B cell (primary cell): ENCODE measurements around the gene FLAD1. TPM values are rescaled to one million over a fixed set of nuclear protein-coding genes. Genes with fewer than 3 reads are reported as not detected.

Source experiments
- ATAC-seq: fragments of 200-7000 bp; cut with Tn5 transposase; one replicate; pipeline ENCODE4 v1.10.0; 2021; ENCODE audit warnings: low read depth, mild to moderate bottlenecking, moderate number of reproducible peaks, moderate library complexity
- CTCF ChIA-PET: fragments of 350-600 bp; sonication (Branson Sonifier 250); formaldehyde crosslinking; loops from one replicate; lab custom pipeline; 2021; ENCODE audit warnings: antibody characterized with exemption, inconsistent platforms; lab: Charles Lee
- POLR2A ChIA-PET: fragments of 350-600 bp; sonication (Branson Sonifier 250); formaldehyde crosslinking; loops from one replicate; lab custom pipeline; 2021; ENCODE audit warnings: antibody characterized with exemption; lab: Charles Lee
- DNase-seq: peaks from one replicate; pipeline ENCODE4 v3.0.0; 2013
- H2AFZ ChIP-seq: 2 replicates; pipeline ENCODE4 v1.6.1; 2012; ENCODE audit warnings: mild to moderate bottlenecking, low read depth, low read length; ENCODE audit not compliant: insufficient read depth, poor library complexity, severe bottlenecking
- H3K27ac ChIP-seq, 2 donors: 1 replicate in 1 of 2; 2 replicates in 1 of 2; pipeline ENCODE4 v1.5.1; 2012 to 2013; ENCODE audit warnings: low read length in 2 of 2, mild to moderate bottlenecking in 2 of 2, moderate library complexity in 1 of 2
- H3K27me3 ChIP-seq, 4 experiments: fragments of 200-600 bp in 1 of 4; sonication (generic) in 1 of 4; replicated peaks in 1 of 4; 1 replicate in 2 of 4; 2 replicates in 2 of 4; pipeline versions ENCODE4 v1.6.1 to v1.7.0; 2013 to 2016; ENCODE audit warnings: low read length in 3 of 4, mild to moderate bottlenecking in 2 of 4, mixed read lengths in 1 of 4, moderate library complexity in 1 of 4; ENCODE audit not compliant: insufficient read depth in 4 of 4, control insufficient read depth in 3 of 4; ENCODE audit errors: control extremely low read depth in 1 of 4
- H3K36me3 ChIP-seq, 2 experiments: replicated peaks in 1 of 2; 1 replicate in 1 of 2; 2 replicates in 1 of 2; pipeline versions ENCODE4 v1.6.1 to v1.7.1; 2013; ENCODE audit warnings: low read length in 1 of 2; ENCODE audit not compliant: insufficient read depth in 2 of 2, control insufficient read depth in 1 of 2; ENCODE audit errors: control extremely low read depth in 1 of 2, extremely low read depth in 1 of 2
- H3K4me1 ChIP-seq, 2 donors: fragments of 200-600 bp in 1 of 2; sonication (generic) in 1 of 2; 1 replicate in 1 of 2; 2 replicates in 1 of 2; pipeline versions ENCODE4 v1.5.1 to v1.6.1; 2013 to 2017; ENCODE audit warnings: low read length in 2 of 2; ENCODE audit not compliant: control insufficient read depth in 2 of 2, insufficient read depth in 2 of 2
- H3K4me2 ChIP-seq: replicated peaks from 2 replicates; pipeline ENCODE3; 2012; ENCODE audit warnings: mild to moderate bottlenecking, low read depth, low read length; ENCODE audit not compliant: poor library complexity, severe bottlenecking
- H3K4me3 ChIP-seq, 5 experiments: fragments of 200-600 bp in 1 of 5; sonication (generic) in 1 of 5; 1 replicate in 3 of 5; 2 replicates in 2 of 5; pipeline versions ENCODE4 v1.5.1 to v1.7.0; 2011 to 2016; ENCODE audit warnings: low read length in 4 of 5, mild to moderate bottlenecking in 4 of 5, low read depth in 2 of 5, control low read depth in 1 of 5, moderate library complexity in 1 of 5; ENCODE audit not compliant: insufficient read depth in 1 of 5; ENCODE audit errors: control extremely low read depth in 1 of 5, extremely low read depth in 1 of 5
- H3K79me2 ChIP-seq: fragments of 200-600 bp; sonication (generic); one replicate; pipeline ENCODE4 v1.6.0; 2016; ENCODE audit warnings: low read length; ENCODE audit not compliant: control insufficient read depth, insufficient read depth
- H3K9ac ChIP-seq: fragments of 200-600 bp; sonication (generic); 2 replicates; pipeline ENCODE4 v1.6.1; 2017; ENCODE audit warnings: mild to moderate bottlenecking, low read length, moderate library complexity
- H3K9me3 ChIP-seq, 3 donors: one replicate each; pipeline versions ENCODE4 v1.6.1 to v1.7.1; 2013; ENCODE audit warnings: low read length in 2 of 3; ENCODE audit not compliant: control insufficient read depth in 2 of 3, insufficient read depth in 1 of 3; ENCODE audit errors: control extremely low read depth in 1 of 3
- H4K20me1 ChIP-seq: 2 replicates; pipeline ENCODE4 v1.6.0; 2012; ENCODE audit warnings: mild to moderate bottlenecking, low read length; ENCODE audit not compliant: insufficient read depth, control insufficient read depth, poor library complexity, severe bottlenecking
- H3K27ac Mint-ChIP-seq: one replicate; pipeline ENCODE4 v1.8.0; 2021; ENCODE audit warnings: mixed read lengths
- H3K27me3 Mint-ChIP-seq: one replicate; pipeline ENCODE4 v1.8.0; 2021; ENCODE audit warnings: mixed read lengths
- H3K4me1 Mint-ChIP-seq: one replicate; pipeline ENCODE4 v1.8.0; 2021; ENCODE audit warnings: mixed read lengths
- H3K4me3 Mint-ChIP-seq: one replicate; pipeline ENCODE4 v1.8.0; 2021; ENCODE audit warnings: mixed read lengths
- H3K9me3 Mint-ChIP-seq: one replicate; pipeline ENCODE4 v1.8.0; 2022; ENCODE audit warnings: mixed read lengths; ENCODE audit not compliant: insufficient read depth
- EZH2 ChIP-seq: IDR thresholded peaks from 2 replicates; pipeline ENCODE4 v1.6.1; 2012; ENCODE audit warnings: borderline replicate concordance, low read depth, mild to moderate bottlenecking, moderate library complexity, low read length; ENCODE audit not compliant: insufficient read depth, poor library complexity, severe bottlenecking
- WGBS: methylation state at CpG from one replicate; pipeline ENCODE4 v1.1.5; 2013; ENCODE audit warnings: missing lambda C conversion rate; ENCODE audit not compliant: insufficient coverage; 5-methylcytosine and 5-hydroxymethylcytosine counted together
- intact Hi-C: fragments of 100-400 bp; cut with micrococcal nuclease; formaldehyde crosslinking; loops from one replicate; pipeline ENCODE4 v1.10.0; 2022
- polyA plus RNA-seq: library from polyadenylated mRNA; depleted of rRNA; stranded (reverse); fragments of >200 nt; gene quantifications from 2 replicates; pipeline ENCODE4 v1.2.3, GENCODE V29; 2012
- total RNA-seq, 2 donors: library from RNA; stranded (reverse); fragments of 120-200 nt in 1 of 2; gene quantifications; 1 replicate in 1 of 2; 2 replicates in 1 of 2; pipeline versions ENCODE4 v1.2.3 to v1.2.4, GENCODE V29; 2013 to 2022
- TF ChIP-seq, protein P1 (sequence below): fragments of 200-600 bp; IDR thresholded peaks from one replicate; pipeline ENCODE4 v1.8.0; 2022; ENCODE audit warnings: antibody characterized with exemption, mild to moderate bottlenecking

FLAD1 gene
- total and polyA plus RNA-seq, 2 donors (not counting 1 experiment from before 2014, with no cell fraction given) = 51.4 to 83.0 TPM

DNA sequence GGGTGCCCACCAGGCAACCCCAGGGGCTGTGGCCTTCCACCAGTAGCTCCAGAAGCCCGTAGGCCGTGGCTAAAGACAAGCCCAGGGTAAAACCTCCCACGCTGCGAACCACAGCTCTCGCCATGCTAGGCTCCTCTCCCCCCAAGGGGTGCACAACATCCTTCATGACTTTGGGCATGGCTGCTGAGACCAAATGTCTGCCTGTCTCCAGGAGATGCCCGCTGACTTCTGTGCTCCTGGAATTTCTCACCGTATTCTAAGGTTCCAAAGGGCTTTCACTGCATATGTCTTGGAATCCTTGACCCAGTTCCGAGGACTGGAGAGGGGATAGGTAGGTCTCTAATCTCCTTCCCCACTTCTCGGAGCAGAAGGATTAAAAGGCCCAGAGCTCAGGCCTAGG lies 50.4 kb downstream of the FLAD1 start, which contains the start of the genes DCST1 and DCST2:
Gene DCST1, plus strand, starts transcription at position 301 of the 400 bp plus-strand sequence. CDS start 213 bp downstream, outside the sequence.
Gene DCST2, minus strand, starts transcription at position 258 of the 400 bp plus-strand sequence. Its CDS starts 80 bp downstream, at position 178.
- Mint-ChIP-seq H3K9me3 (no peaks in the 10 kb centered on the region), H3K4me3 (no peak within 1 kb of the TSS), H3K4me1 (no peaks in the 10 kb centered on the region), H3K27ac (no peak within 1 kb of the TSS), H3K27me3 (peaks cover 16% of the 10 kb centered on the region)
- DNase-seq = no peak
- no peak for TF ChIP-seq EZH2
- TF ChIP-seq, protein P1, sequence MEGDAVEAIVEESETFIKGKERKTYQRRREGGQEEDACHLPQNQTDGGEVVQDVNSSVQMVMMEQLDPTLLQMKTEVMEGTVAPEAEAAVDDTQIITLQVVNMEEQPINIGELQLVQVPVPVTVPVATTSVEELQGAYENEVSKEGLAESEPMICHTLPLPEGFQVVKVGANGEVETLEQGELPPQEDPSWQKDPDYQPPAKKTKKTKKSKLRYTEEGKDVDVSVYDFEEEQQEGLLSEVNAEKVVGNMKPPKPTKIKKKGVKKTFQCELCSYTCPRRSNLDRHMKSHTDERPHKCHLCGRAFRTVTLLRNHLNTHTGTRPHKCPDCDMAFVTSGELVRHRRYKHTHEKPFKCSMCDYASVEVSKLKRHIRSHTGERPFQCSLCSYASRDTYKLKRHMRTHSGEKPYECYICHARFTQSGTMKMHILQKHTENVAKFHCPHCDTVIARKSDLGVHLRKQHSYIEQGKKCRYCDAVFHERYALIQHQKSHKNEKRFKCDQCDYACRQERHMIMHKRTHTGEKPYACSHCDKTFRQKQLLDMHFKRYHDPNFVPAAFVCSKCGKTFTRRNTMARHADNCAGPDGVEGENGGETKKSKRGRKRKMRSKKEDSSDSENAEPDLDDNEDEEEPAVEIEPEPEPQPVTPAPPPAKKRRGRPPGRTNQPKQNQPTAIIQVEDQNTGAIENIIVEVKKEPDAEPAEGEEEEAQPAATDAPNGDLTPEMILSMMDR = no peak
- Histone ChIP-seq H2AFZ (no peak within 1 kb of the TSS), H3K27me3 (peaks cover 0 to 11% (median 0%) of the 10 kb centered on the region in 4 experiments), H3K79me2 (no peaks in the 10 kb centered on the region), H3K36me3 (no peaks in the 10 kb centered on the region), H4K20me1 (no peaks in the 10 kb centered on the region), H3K4me2 (no peak within 1 kb of the TSS), H3K9ac (no peak within 1 kb of the TSS), H3K27ac (no peak within 1 kb of the TSS), H3K4me3 (no peak within 1 kb of the TSS), H3K4me1 (no peaks in the 10 kb centered on the region), H3K9me3 (no peaks in the 10 kb centered on the region)
- POLR2A ChIA-PET = no interaction called here
- 95% methylated on average over 7 of the region's 9 CpGs for WGBS
- CTCF ChIA-PET = interaction anchor here (1.3 to 1.4 kb wide), 2 partner anchors 12 to 16 kb away, joined by 3 to 6 read pairs; no protein-coding TSS in a partner anchor
- ATAC-seq = no peak
- intact Hi-C loops = no loop called here

DNA sequence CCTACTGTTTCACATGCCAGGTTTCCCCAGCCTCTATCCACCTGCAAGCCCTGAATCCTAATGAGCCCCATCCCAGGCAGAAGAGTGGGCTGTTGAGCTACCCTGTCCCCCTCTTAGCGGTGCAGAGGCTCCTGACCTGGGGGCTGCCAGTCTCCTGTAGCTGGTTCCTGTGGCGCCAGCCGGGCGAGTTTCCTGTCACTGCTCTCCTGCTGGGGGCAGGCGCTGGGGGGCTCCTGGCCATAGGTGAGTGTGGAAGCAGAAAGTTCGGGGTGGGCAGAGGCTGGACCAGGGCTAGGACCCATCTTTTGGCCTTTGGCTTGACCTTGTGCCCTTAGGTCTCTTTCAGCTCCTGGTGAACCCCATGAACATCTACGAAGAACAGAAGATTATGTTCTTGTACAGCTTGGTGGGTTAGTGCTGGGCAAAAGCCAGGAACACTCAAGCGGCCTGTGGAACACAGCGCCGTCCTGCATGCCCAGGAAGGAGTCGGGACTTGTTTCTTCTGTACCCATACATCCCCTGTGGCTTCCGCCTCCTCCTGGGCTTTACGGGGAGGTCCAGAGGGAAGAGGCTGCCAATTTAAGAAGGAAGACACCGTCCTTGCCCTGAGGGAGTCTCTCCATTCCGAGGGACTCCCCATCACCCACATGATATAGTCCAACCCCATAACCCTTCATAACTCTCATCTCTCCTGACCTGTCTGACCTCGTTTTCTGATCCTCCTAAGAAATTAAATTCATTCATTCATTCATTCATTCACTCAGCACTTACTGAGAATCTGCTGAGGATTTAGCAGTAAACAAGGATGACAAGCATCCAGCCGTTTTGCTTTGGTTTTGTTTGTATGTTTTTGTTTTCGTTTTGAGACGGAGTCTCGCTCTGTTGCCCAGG lies 51.4 kb downstream of the FLAD1 start:
- POLR2A ChIA-PET = no interaction called here

More for the DNA sequence above, 51.4 kb downstream of the FLAD1 start:
- intact Hi-C loops = no loop called here
- ATAC-seq (no peak), DNase-seq (no peak)
- Histone ChIP-seq H3K36me3 (no peaks in the 10 kb centered on the region), H3K4me1 (no peaks in the 10 kb centered on the region), H3K79me2 (no peaks in the 10 kb centered on the region), H3K9ac (no peak overlapping the region), H2AFZ (no peak overlapping the region), H3K9me3 (no peaks in the 10 kb centered on the region), H3K4me2 (no peak overlapping the region), H3K27ac (no peak overlapping the region), H4K20me1 (no peaks in the 10 kb centered on the region), H3K27me3 (peaks cover 0 to 17% (median 0%) of the 10 kb centered on the region in 4 experiments), H3K4me3 (no peak overlapping the region)
- WGBS = 85% methylated on average over 16 of the region's 20 CpGs
- CTCF ChIA-PET = interaction anchor here (0.8 to 1.6 kb wide), 4 partner anchors 17 to 27 kb away, joined by 3 to 6 read pairs (median 3); no protein-coding TSS in a partner anchor
- Mint-ChIP-seq H3K4me1 (no peaks in the 10 kb centered on the region), H3K27ac (no peak overlapping the region), H3K27me3 (peaks cover 18% of the 10 kb centered on the region), H3K4me3 (no peak overlapping the region), H3K9me3 (no peaks in the 10 kb centered on the region)
- TF ChIP-seq EZH2 = no peak
- TF ChIP-seq, protein P1 = no peak
